Measurements from ENCODE around the gene ICA1. TPM values are rescaled to one million over a fixed set of nuclear protein-coding genes. Genes with fewer than 3 reads are reported as not detected.
A peak's percentile ranks its signal among the peaks of the same experiment; 100 is the strongest.

ICA1 gene
- total RNA-seq, 2 experiments from 2014 or later: 0.34 to 1.3 TPM

DNA sequence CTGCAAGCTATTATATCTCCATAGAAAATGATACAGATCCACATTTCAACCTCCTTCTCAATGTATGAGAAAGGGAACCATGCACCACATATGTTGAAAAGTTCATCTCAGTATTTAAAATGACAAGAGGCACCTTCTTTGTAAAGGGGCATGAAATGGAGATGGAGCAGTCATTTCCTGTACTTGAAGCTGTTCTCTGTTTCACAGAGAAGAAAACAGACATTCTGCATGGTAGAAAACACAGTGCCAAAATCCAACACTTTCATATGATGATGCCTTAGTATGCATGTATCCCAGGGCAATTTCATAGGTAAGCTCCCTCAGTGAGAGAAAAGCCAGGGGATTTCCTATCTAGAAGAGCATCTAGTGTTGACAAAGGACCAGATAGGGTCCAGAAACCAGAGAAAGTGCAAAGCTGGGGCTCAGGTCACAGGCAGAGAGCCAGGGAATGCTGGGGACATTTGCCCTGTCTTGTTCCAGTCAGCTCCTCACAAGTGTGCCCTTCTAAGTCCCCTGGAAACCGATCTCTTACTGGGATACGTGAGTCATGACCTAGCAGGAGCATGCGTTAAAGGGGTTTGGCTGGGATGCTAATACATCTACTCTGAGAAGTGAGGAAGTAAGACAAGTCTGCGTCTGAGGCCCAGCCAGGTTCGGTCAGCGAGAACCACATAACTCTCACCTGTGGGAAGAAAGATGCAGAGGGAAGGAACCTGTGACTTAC lies 118.7 kb downstream of the ICA1 start:
- H3K27ac Mint-ChIP-seq: peak overlapping the region; percentile 5
- CTCF ChIA-PET: no interaction called here
- intact Hi-C loops (cut with micrococcal nuclease): no loop called here
- H3K9me3 Mint-ChIP-seq: no peaks in the 10 kb centered on the region
- TF ChIP-seq, protein P1, sequence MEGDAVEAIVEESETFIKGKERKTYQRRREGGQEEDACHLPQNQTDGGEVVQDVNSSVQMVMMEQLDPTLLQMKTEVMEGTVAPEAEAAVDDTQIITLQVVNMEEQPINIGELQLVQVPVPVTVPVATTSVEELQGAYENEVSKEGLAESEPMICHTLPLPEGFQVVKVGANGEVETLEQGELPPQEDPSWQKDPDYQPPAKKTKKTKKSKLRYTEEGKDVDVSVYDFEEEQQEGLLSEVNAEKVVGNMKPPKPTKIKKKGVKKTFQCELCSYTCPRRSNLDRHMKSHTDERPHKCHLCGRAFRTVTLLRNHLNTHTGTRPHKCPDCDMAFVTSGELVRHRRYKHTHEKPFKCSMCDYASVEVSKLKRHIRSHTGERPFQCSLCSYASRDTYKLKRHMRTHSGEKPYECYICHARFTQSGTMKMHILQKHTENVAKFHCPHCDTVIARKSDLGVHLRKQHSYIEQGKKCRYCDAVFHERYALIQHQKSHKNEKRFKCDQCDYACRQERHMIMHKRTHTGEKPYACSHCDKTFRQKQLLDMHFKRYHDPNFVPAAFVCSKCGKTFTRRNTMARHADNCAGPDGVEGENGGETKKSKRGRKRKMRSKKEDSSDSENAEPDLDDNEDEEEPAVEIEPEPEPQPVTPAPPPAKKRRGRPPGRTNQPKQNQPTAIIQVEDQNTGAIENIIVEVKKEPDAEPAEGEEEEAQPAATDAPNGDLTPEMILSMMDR (IDR thresholded peaks at IDR 0.05): no peak
- peak; percentile 74 for ATAC-seq
- POLR2A ChIA-PET: interaction anchor here (0.6 to 1.5 kb wide), 3 partner anchors 9 to 762 kb away, joined by 3 read pairs; no protein-coding TSS in a partner anchor
- peaks cover 23% of the 10 kb centered on the region for H3K4me1 Mint-ChIP-seq (ENCODE audit: low read depth)
- DNase-seq: peak; percentile 38
- H3K36me3 Mint-ChIP-seq (ENCODE audit: low read depth): no peaks in the 10 kb centered on the region
- H3K4me3 Mint-ChIP-seq: no peak overlapping the region
- no peaks in the 10 kb centered on the region for H3K27me3 Mint-ChIP-seq

GRCh38 chr7:8142477-8142876 lies 119.5 kb downstream of the ICA1 start:
- H3K36me3 Mint-ChIP-seq (ENCODE audit: low read depth): no peaks in the 10 kb centered on the region
- ATAC-seq (no peak), DNase-seq (no peak)
- no peak overlapping the region for H3K4me3 Mint-ChIP-seq
- no peak overlapping the region for H3K27ac Mint-ChIP-seq
- CTCF ChIA-PET: no interaction called here
- peaks cover 23% of the 10 kb centered on the region for H3K4me1 Mint-ChIP-seq (ENCODE audit: low read depth)
- TF ChIP-seq, protein P1 (IDR thresholded peaks at IDR 0.05): no peak
- H3K9me3 Mint-ChIP-seq: no peaks in the 10 kb centered on the region
- POLR2A ChIA-PET: no interaction called here
- H3K27me3 Mint-ChIP-seq: no peaks in the 10 kb centered on the region
- intact Hi-C loops (cut with micrococcal nuclease): no loop called here

- DNase-seq: no peak
- CTCF ChIA-PET: no interaction called here
- H3K27ac Mint-ChIP-seq: no peak overlapping the region
These were observed 120.9 kb downstream of the ICA1 start for GRCh38 chr7:8141070-8141469.

DNA sequence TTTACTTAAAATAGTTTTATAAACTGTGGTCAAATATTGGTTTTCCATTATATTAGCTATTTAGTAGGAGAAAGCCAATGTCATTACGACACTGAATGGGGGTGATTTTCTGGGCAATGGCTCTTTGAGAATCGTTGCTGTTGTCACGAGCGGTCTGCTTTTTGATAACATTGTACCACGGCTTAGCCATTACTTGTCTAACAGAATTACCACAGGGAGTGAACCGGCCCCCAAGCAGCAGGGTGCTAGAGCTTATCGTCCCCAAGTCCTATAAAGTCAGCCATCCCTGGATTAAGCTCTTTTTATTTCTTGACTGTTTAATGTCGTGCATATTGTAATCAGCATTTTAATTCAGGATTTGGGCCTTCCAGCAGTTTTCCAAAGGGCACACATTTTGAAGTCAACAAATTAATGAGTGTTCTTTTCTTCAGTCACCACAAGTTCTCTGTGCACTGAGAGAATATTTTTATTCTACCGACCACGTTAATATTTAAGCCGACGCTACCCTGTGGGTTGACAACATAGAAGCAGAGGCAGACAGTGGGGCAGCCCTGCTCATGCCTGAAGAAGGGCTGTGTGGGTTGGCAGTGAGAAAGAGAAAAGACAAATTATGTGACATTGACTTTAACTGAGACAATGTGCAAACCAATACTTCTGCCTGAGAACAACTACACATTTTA lies 125.8 kb downstream of the ICA1 start:
- Mint-ChIP-seq H3K4me1 (ENCODE audit: low read depth) (peaks cover 39% of the 10 kb centered on the region), H3K36me3 (ENCODE audit: low read depth) (no peaks in the 10 kb centered on the region), H3K9me3 (no peaks in the 10 kb centered on the region), H3K4me3 (no peak overlapping the region), H3K27me3 (no peaks in the 10 kb centered on the region), H3K27ac (no peak overlapping the region)
- ChIA-PET POLR2A (interaction anchor here (0.8 to 0.9 kb wide), 2 partner anchors 11 to 362 kb away, joined by 3 read pairs; no protein-coding TSS in a partner anchor), CTCF (interaction anchor here (3.0 kb wide), 1 partner anchor 11 kb away, joined by 14 read pairs; no protein-coding TSS in a partner anchor)
- DNase-seq: no peak
- TF ChIP-seq, protein P1 (IDR thresholded peaks at IDR 0.05): no peak
- no peak for ATAC-seq
- intact Hi-C loops (cut with micrococcal nuclease): no loop called here

More at GRCh38 chr7:8141070-8141469, 120.9 kb downstream of the ICA1 start:
- intact Hi-C loops (cut with micrococcal nuclease): no loop called here
- Mint-ChIP-seq H3K4me3 (no peak overlapping the region), H3K9me3 (no peaks in the 10 kb centered on the region), H3K27me3 (no peaks in the 10 kb centered on the region), H3K36me3 (ENCODE audit: low read depth) (no peaks in the 10 kb centered on the region), H3K4me1 (ENCODE audit: low read depth) (peaks cover 25% of the 10 kb centered on the region)
- POLR2A ChIA-PET: no interaction called here
- TF ChIP-seq, protein P1 (IDR thresholded peaks at IDR 0.05): no peak
- no peak for ATAC-seq

DNA sequence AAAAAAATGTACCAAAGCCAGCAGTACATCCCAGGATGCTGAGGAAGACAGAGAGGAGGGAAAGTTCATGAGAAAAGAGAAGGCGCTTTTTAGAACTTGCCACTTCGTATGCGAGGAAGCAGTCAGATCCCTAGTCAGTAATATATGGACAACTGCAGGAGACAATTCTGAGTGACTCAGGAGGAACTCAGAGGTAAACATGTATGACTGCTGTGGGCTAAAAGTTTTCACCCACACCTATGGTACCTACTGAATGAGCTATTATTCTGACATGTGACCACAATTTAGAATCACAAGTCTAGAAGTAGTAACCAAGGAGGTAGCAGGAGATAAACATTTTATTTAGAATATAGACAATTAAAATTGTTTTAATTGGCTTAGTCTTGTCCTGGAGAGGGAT lies 126.5 kb downstream of the ICA1 start:
- Mint-ChIP-seq H3K27me3 (no peaks in the 10 kb centered on the region), H3K27ac (peak overlapping the region; percentile 39), H3K9me3 (no peaks in the 10 kb centered on the region), H3K4me1 (ENCODE audit: low read depth) (peaks cover 46% of the 10 kb centered on the region), H3K4me3 (no peak overlapping the region), H3K36me3 (ENCODE audit: low read depth) (no peaks in the 10 kb centered on the region)
- intact Hi-C loops (cut with micrococcal nuclease): no loop called here
- ChIA-PET CTCF (interaction anchor here (3.0 kb wide), 1 partner anchor 10 kb away, joined by 14 read pairs; no protein-coding TSS in a partner anchor), POLR2A (interaction anchor here (0.9 to 2.2 kb wide), 3 partner anchors 10 to 361 kb away, joined by 3 to 26 read pairs (median 10); no protein-coding TSS in a partner anchor)
- DNase-seq (no peak), ATAC-seq (peak; percentile 13)
- TF ChIP-seq, protein P1 (IDR thresholded peaks at IDR 0.05): no peak

Measured in activated CD8-positive, alpha-beta T cell treated with anti-CD3 and anti-CD28 coated beads for 36 hours (primary cell).